Endothelial cell of umbilical vein (primary cell): ENCODE data around the gene POLR2F. TPM values are rescaled to one million over a fixed set of nuclear protein-coding genes. Genes with fewer than 3 reads are reported as not detected.

Source experiments
- BruUV-seq: library from RNA; stranded (reverse); fragments of 400-500 nt; replicated peaks from 2 replicates; lab custom pipeline; 2021; lab: Mats Ljungman, UMichigan
- CTCF ChIA-PET: fragments of 300-600, 350-600 bp; sonication (Branson Sonifier 250); formaldehyde crosslinking; loops from one replicate; lab custom pipeline; 2021; ENCODE audit warnings: antibody characterized with exemption, inconsistent platforms; lab: Charles Lee
- POLR2A ChIA-PET: fragments of 300-600, 350-600 bp; sonication (Branson Sonifier 250); formaldehyde crosslinking; loops from one replicate; lab custom pipeline; 2021; ENCODE audit warnings: antibody characterized with exemption, inconsistent platforms; lab: Charles Lee
- DNase-seq: peaks from one replicate; pipeline ENCODE4 v3.0.0-alpha.2; 2011; ENCODE audit warnings: low read depth, low spot score
- FAIRE-seq: peaks from 2 replicates; lab custom pipeline; 2011; peaks lifted over from hg19 to GRCh38; lab: Jason Lieb, UNC
- H2AFZ ChIP-seq: 2 replicates; pipeline ENCODE4 v1.6.0; 2012; ENCODE audit warnings: low read depth, low read length, control low read depth, inconsistent platforms
- H3K27ac ChIP-seq: 2 replicates; pipeline ENCODE4 v1.5.1; 2011; ENCODE audit warnings: low read depth, mild to moderate bottlenecking, control low read depth, low read length, moderate library complexity; ENCODE audit not compliant: insufficient read depth
- H3K27me3 ChIP-seq, 2 experiments: 2 replicates each; pipeline versions ENCODE4 v1.6.0 to v1.6.1; 2011; ENCODE audit warnings: low read length in 2 of 2, mixed read lengths in 1 of 2; ENCODE audit not compliant: control insufficient read depth in 2 of 2, insufficient read depth in 2 of 2
- H3K36me3 ChIP-seq, 2 experiments: 2 replicates in 1 of 2; 3 replicates in 1 of 2; pipeline ENCODE4 v1.5.1; 2011; ENCODE audit warnings: low read length in 2 of 2, mild to moderate bottlenecking in 1 of 2, moderate library complexity in 1 of 2; ENCODE audit not compliant: control insufficient read depth in 2 of 2, insufficient read depth in 2 of 2; ENCODE audit errors: extremely low read depth in 1 of 2
- H3K4me1 ChIP-seq: 3 replicates; pipeline ENCODE4 v1.5.1; 2011; ENCODE audit warnings: mild to moderate bottlenecking, low read length; ENCODE audit not compliant: control insufficient read depth, insufficient read depth; ENCODE audit errors: extremely low read depth
- H3K4me2 ChIP-seq: 2 replicates; pipeline ENCODE4 v1.6.1; 2011; ENCODE audit warnings: low read length, control low read depth, mixed read lengths; ENCODE audit not compliant: insufficient read depth
- H3K4me3 ChIP-seq, 3 experiments: fragments of 200-600 bp in 1 of 3; sonication (generic), shearing (Covaris generic) in 1 of 3; replicated peaks in 1 of 3; 2 replicates each; pipeline ENCODE4 v1.5.1; 2011 to 2016; ENCODE audit warnings: control low read depth in 3 of 3, low read length in 3 of 3, mild to moderate bottlenecking in 2 of 3, inconsistent platforms in 1 of 3, low read depth in 1 of 3, moderate library complexity in 1 of 3; ENCODE audit not compliant: insufficient read depth in 1 of 3
- H3K79me2 ChIP-seq: 2 replicates; pipeline ENCODE4 v1.6.0; 2012; ENCODE audit warnings: low read length, inconsistent platforms; ENCODE audit not compliant: control insufficient read depth, insufficient read depth
- H3K9ac ChIP-seq: replicated peaks from 2 replicates; pipeline ENCODE3; 2011; ENCODE audit warnings: low read length, control low read depth; ENCODE audit not compliant: insufficient read depth; ENCODE audit errors: extremely low read depth
- H3K9me1 ChIP-seq: replicated peaks from 3 replicates; pipeline ENCODE4 v1.6.0; 2011; ENCODE audit warnings: mild to moderate bottlenecking, low read length; ENCODE audit not compliant: control insufficient read depth, insufficient read depth; ENCODE audit errors: extremely low read depth
- H3K9me3 ChIP-seq: replicated peaks from 2 replicates; pipeline ENCODE4 v1.5.1; 2012; ENCODE audit warnings: low read length, inconsistent platforms; ENCODE audit not compliant: control insufficient read depth, insufficient read depth
- H4K20me1 ChIP-seq: replicated peaks from 2 replicates; pipeline ENCODE3; 2011; ENCODE audit warnings: mild to moderate bottlenecking, low read length; ENCODE audit not compliant: control insufficient read depth, insufficient read depth; ENCODE audit errors: extremely low read depth
- FOS ChIP-seq: IDR thresholded peaks from 2 replicates; pipeline ENCODE4 v1.6.1; 2011; ENCODE audit warnings: mild to moderate bottlenecking, low read length, moderate library complexity, borderline replicate concordance; ENCODE audit not compliant: insufficient read depth
- GATA2 ChIP-seq: IDR thresholded peaks from 2 replicates; pipeline ENCODE4 v1.7.0; 2011; ENCODE audit warnings: low read depth, mild to moderate bottlenecking, moderate library complexity, mixed read lengths, low read length; ENCODE audit not compliant: insufficient read length, insufficient read depth
- JUN ChIP-seq: IDR thresholded peaks from 2 replicates; pipeline ENCODE4 v1.6.1; 2011; ENCODE audit warnings: borderline replicate concordance, low read depth; ENCODE audit not compliant: insufficient read length, insufficient read depth
- POLR2A ChIP-seq: IDR thresholded peaks from 2 replicates; pipeline ENCODE4 v1.6.1; 2012; ENCODE audit warnings: low read depth, mild to moderate bottlenecking, control low read depth, low read length
- POLR2AphosphoS5 ChIP-seq: IDR thresholded peaks from 2 replicates; pipeline ENCODE4 v1.6.1; 2012; ENCODE audit warnings: low read depth, mild to moderate bottlenecking, control low read depth, low read length, moderate library complexity; ENCODE audit not compliant: insufficient read depth
- dilution Hi-C: fragments of 300-500 bp; cut with MboI; formaldehyde crosslinking; loops from one replicate; pipeline ENCODE4 v1.15.0; 2019; ENCODE audit warnings: low sequenced_read_pairs; ENCODE audit not compliant: extremely low pct_ligation_motif_present
- intact Hi-C: fragments of 100-400 bp; cut with micrococcal nuclease; formaldehyde crosslinking; loops from one replicate; pipeline ENCODE4 v1.10.0; 2022
- polyA plus RNA-seq, 4 experiments: library from polyadenylated mRNA; depleted of rRNA in 3 of 4; stranded (reverse) in 3 of 4; unstranded in 1 of 4; fragments of >200 nt; gene quantifications; 2 replicates each; pipeline versions ENCODE4 v1.2.1 to v1.2.3, GENCODE V29; 2011 to 2012; ENCODE audit warnings: missing spikeins in 1 of 4
- total RNA-seq: library from RNA; stranded (reverse); gene quantifications from 2 replicates; pipeline ENCODE4 v1.2.3, GENCODE V29; 2021
- TF ChIP-seq, protein P1 (sequence below): IDR thresholded peaks from 2 replicates; pipeline ENCODE4 v1.6.1; 2011; ENCODE audit not compliant: insufficient read depth, insufficient read length

Gene POLR2F
- total and polyA plus RNA-seq, 2 donors (not counting 3 experiments of a cell fraction or from before 2014, with no cell fraction given): 106 to 112 TPM

DNA sequence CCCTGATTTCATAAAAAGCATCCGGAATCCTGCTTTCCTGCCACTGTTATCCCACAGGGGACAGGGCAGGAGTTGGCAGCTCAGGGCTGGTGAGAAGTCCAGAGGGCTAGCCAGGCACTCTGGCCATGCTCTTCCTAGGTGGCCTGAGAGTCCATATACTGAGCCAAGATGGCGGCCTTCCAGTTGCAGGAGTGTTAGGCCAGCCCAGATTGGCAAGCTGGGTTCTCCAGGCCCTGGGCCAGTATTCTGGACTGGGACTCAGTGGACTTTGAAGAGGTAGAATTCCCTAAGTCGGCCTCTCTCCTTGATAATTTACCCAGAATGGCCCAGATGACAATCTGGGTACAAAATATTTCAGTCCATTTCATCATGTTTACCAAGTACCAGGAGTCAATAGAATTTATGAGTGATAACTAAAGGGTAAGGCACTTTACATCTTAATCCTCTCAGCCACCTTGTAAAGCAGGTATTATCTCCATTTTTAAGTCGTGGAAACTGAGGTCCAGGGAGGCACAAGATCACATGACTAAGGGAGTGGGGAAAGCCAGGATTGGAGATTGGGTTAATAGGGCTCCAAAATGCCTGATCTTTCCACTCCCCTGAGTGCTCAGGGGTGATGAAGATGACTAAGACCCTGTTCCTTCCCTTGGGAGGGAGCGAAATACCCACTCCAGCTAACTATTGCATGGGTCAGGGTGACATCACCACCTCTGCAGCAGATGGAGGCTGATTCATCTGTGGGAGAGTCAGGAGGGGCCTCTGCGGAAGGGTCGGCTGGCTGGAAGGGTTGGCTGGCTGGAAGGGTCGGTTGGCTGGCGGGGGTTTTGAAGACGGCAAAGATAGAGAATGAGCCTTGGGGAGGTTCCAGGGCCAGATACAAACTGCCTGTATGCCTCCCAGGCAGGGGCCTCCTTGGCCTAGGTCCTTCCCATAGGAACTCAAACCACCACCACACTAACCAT is 48.6 kb upstream of the POLR2F start:
- FAIRE-seq (peak; percentile 99), DNase-seq (peak; percentile 90)
- no peaks in the 10 kb centered on the region for H3K9me1 ChIP-seq
- peaks cover 20% of the 10 kb centered on the region for H3K4me1 ChIP-seq
- peak overlapping the region in 1 of 3 experiments; percentile 76 for H3K4me3 ChIP-seq
- H4K20me1 ChIP-seq: no peaks in the 10 kb centered on the region
- CTCF ChIA-PET: interaction anchor here (1.7 to 2.3 kb wide), 5 partner anchors 8 to 87 kb away, joined by 8 to 21 read pairs (median 13); no protein-coding TSS in a partner anchor
- H3K9me3 ChIP-seq: no peaks in the 10 kb centered on the region
- peak overlapping the region; percentile 16 for H2AFZ ChIP-seq
- no peaks in the 10 kb centered on the region for H3K27me3 ChIP-seq
- dilution Hi-C loops: no loop called here
- peak overlapping the region; percentile 94 for H3K27ac ChIP-seq
- peak overlapping the region; percentile 84 for H3K9ac ChIP-seq
- TF ChIP-seq, protein P1, sequence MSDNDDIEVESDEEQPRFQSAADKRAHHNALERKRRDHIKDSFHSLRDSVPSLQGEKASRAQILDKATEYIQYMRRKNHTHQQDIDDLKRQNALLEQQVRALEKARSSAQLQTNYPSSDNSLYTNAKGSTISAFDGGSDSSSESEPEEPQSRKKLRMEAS: no peak
- peak; percentile 69 for TF ChIP-seq POLR2AphosphoS5
- peak; percentile 46 for TF ChIP-seq POLR2A
- peak; percentile 96 for TF ChIP-seq FOS
- TF ChIP-seq GATA2: no peak
- TF ChIP-seq JUN: peak; percentile 89
- H3K36me3 ChIP-seq: no peaks in the 10 kb centered on the region
- POLR2A ChIA-PET: interaction anchor here (1.3 kb wide), 1 partner anchor 11 kb away, joined by 3 read pairs; no protein-coding TSS in a partner anchor
- H3K4me2 ChIP-seq: peak overlapping the region; percentile 43
- H3K79me2 ChIP-seq: peaks cover 23% of the 10 kb centered on the region
- intact Hi-C loops: loop anchor here (5.0 kb wide), 1 partner anchor 47 kb away; the partner anchor contains the start of genes C22orf23 and POLR2F
- BruUV-seq: no TSS peak
